Measurements from ENCODE around the gene UPF3B. TPM values are rescaled to one million over a fixed set of nuclear protein-coding genes. Genes with fewer than 3 reads are reported as not detected.
"Not testable (repeated sequence)": the region's sequence is repeated elsewhere in the genome, so short reads cannot be mapped to it uniquely, and the experiment has no call there.

Gene UPF3B
- total and polyA plus RNA-seq, 10 donors: 5.4 to 11.4 (median 9.9) TPM

GRCh38 chrX:119853444-119853843 is 681 bp upstream of the UPF3B start:
- H3K4me1 ChIP-seq: peaks cover 0 to 24% (median 10%) of the 10 kb centered on the region in 6 donors
- H3K36me3 ChIP-seq: peaks cover 0 to 24% (median 1%) of the 10 kb centered on the region in 6 donors
- DNase-seq: no peak
- no peaks in the 10 kb centered on the region for H3K27me3 ChIP-seq (replicated peaks in 1 of 7)
- H3K27ac ChIP-seq: peak overlapping the region in 7 of 8 donors; percentile 24 to 92 (median 89)
- no peaks in the 10 kb centered on the region for H3K9me3 ChIP-seq
- peak overlapping the region in 6 of 8 donors; percentile 22 to 86 (median 64) for H3K4me3 ChIP-seq
- WGBS, 5 donors: 49 to 69% (median 62%) methylated on average over 10 of the region's 10 CpGs
- intact Hi-C loops (cut with DNase I; ENCODE audit: low total_unique reads): no loop called here
- TF ChIP-seq, protein P1, sequence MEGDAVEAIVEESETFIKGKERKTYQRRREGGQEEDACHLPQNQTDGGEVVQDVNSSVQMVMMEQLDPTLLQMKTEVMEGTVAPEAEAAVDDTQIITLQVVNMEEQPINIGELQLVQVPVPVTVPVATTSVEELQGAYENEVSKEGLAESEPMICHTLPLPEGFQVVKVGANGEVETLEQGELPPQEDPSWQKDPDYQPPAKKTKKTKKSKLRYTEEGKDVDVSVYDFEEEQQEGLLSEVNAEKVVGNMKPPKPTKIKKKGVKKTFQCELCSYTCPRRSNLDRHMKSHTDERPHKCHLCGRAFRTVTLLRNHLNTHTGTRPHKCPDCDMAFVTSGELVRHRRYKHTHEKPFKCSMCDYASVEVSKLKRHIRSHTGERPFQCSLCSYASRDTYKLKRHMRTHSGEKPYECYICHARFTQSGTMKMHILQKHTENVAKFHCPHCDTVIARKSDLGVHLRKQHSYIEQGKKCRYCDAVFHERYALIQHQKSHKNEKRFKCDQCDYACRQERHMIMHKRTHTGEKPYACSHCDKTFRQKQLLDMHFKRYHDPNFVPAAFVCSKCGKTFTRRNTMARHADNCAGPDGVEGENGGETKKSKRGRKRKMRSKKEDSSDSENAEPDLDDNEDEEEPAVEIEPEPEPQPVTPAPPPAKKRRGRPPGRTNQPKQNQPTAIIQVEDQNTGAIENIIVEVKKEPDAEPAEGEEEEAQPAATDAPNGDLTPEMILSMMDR (IDR thresholded peaks at IDR 0.05 in 8 of 11, conservative IDR thresholded peaks at IDR 0.05 in 3 of 11): no peak
- TF ChIP-seq POLR2A (IDR thresholded peaks at IDR 0.05): no peak
- no peak for TF ChIP-seq POLR2AphosphoS5 (IDR thresholded peaks at IDR 0.05)

GRCh38 chrX:119833905-119834304 is 18.9 kb downstream of the UPF3B start:
- intact Hi-C loops (cut with DNase I; ENCODE audit: low total_unique reads): no loop called here
- WGBS, 5 donors: 61 to 73% (median 67%) methylated on average over 3 of the region's 3 CpGs
- Histone ChIP-seq H3K27me3 (replicated peaks in 1 of 7) (no peaks in the 10 kb centered on the region), H3K27ac (no peak overlapping the region), H3K36me3 (peaks cover 0 to 98% (median 47%) of the 10 kb centered on the region in 6 donors), H3K4me1 (no peaks in the 10 kb centered on the region), H3K4me3 (no peak overlapping the region), H3K9me3 (no peaks in the 10 kb centered on the region)
- DNase-seq: no peak
- TF ChIP-seq, protein P1 (IDR thresholded peaks at IDR 0.05 in 8 of 11, conservative IDR thresholded peaks at IDR 0.05 in 3 of 11): no peak
- TF ChIP-seq POLR2AphosphoS5 (IDR thresholded peaks at IDR 0.05) (no peak), POLR2A (IDR thresholded peaks at IDR 0.05) (no peak)

GRCh38 chrX:119828446-119828845 is 24.3 kb downstream of the UPF3B start:
- intact Hi-C loops (cut with DNase I; ENCODE audit: low total_unique reads): no loop called here
- H3K36me3 ChIP-seq: peaks cover 0 to 48% (median 20%) of the 10 kb centered on the region in 6 donors
- no peak overlapping the region for H3K27ac ChIP-seq
- DNase-seq: no peak
- no peaks in the 10 kb centered on the region for H3K9me3 ChIP-seq
- no peaks in the 10 kb centered on the region for H3K27me3 ChIP-seq (replicated peaks in 1 of 7)
- TF ChIP-seq POLR2A (IDR thresholded peaks at IDR 0.05) (no peak), POLR2AphosphoS5 (IDR thresholded peaks at IDR 0.05) (no peak)
- TF ChIP-seq, protein P1 (IDR thresholded peaks at IDR 0.05 in 8 of 11, conservative IDR thresholded peaks at IDR 0.05 in 3 of 11): no peak
- H3K4me3 ChIP-seq: no peak overlapping the region
- WGBS, 5 donors: 88 to 98% (median 97%) methylated on average over 3 to 5 of the region's 5 CpGs
- no peaks in the 10 kb centered on the region for H3K4me1 ChIP-seq

- peaks cover 0 to 28% (median 11%) of the 10 kb centered on the region in 6 donors for H3K36me3 ChIP-seq
- no peak for DNase-seq
- no peak overlapping the region for H3K27ac ChIP-seq
- TF ChIP-seq POLR2A (IDR thresholded peaks at IDR 0.05): no peak
- TF ChIP-seq, protein P1 (IDR thresholded peaks at IDR 0.05 in 8 of 11, conservative IDR thresholded peaks at IDR 0.05 in 3 of 11): no peak
- TF ChIP-seq POLR2AphosphoS5 (IDR thresholded peaks at IDR 0.05): no peak
- 57 to 73% (median 70%) methylated on average over 7 of the region's 7 CpGs for WGBS, 5 donors
- no peak overlapping the region for H3K4me3 ChIP-seq
- H3K27me3 ChIP-seq (replicated peaks in 1 of 7): no peaks in the 10 kb centered on the region
- intact Hi-C loops (cut with DNase I; ENCODE audit: low total_unique reads): no loop called here
- no peaks in the 10 kb centered on the region for H3K9me3 ChIP-seq
- peaks cover 0 to 2% (median 0%) of the 10 kb centered on the region in 6 donors for H3K4me1 ChIP-seq
Observed at GRCh38 chrX:119826399-119826959, 26.3 kb downstream of the UPF3B start.

- WGBS, 5 donors: 56 to 86% (median 62%) methylated on average over 1 to 3 of the region's 5 CpGs; no CpG with 5 or more reads in 1 of the 5 donors
- H3K4me1 ChIP-seq; DNase-seq; H3K27me3 ChIP-seq (replicated peaks in 1 of 7); H3K27ac ChIP-seq; intact Hi-C loops (cut with DNase I; ENCODE audit: low total_unique reads); H3K9me3 ChIP-seq; H3K4me3 ChIP-seq; H3K36me3 ChIP-seq: not testable (repeated sequence)
Observed at GRCh38 chrX:119824221-119824620, 28.5 kb downstream of the UPF3B start.

DNA sequence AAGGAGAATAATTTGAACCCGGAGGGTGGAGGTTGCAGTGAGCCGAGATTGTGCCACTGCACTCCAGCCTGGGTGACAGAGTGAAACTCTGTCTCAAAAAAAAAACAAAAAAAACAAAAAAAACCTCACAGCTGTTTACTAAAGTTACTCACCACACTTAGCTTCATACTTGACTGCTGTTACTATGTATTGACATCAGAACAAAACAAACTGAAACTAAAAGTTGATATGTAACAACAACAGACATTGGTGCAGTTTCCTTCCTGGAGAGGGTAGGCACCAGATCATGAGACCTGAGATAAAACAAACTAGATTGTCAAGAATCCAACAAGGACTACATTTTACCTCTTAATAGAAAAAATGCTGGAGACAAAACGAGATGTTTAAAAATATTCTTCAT is 31.1 kb downstream of the UPF3B start:
- Histone ChIP-seq H3K4me3 (peak overlapping the region in 1 of 8 donors; percentile 21), H3K27ac (peak overlapping the region in 6 of 8 donors; percentile 4 to 64 (median 46))
- H3K27me3 ChIP-seq (replicated peaks in 1 of 7); H3K9me3 ChIP-seq; intact Hi-C loops (cut with DNase I; ENCODE audit: low total_unique reads); DNase-seq; H3K4me1 ChIP-seq; H3K36me3 ChIP-seq: not testable (repeated sequence)
- WGBS, 5 donors: 49 to 66% (median 54%) methylated on average over 3 of the region's 3 CpGs

All from spleen (tissue), 11 donors.